Activated naive CD4-positive, alpha-beta T cell treated with Interleukin-2 at 50 U/mL for 16 hours (primary cell): ENCODE results near the gene RAD51B.
A peak's percentile ranks its signal among the peaks of the same experiment; 100 is the strongest.

ENCODE experiments used
- DNase-seq: peaks from one replicate; pipeline ENCODE4 v3.0.0-alpha.2; 2020

The RAD51B gene

GRCh38 chr14:67908052-67908754 lies 88.6 kb downstream of the RAD51B start:
- DNase-seq: no peak

DNA sequence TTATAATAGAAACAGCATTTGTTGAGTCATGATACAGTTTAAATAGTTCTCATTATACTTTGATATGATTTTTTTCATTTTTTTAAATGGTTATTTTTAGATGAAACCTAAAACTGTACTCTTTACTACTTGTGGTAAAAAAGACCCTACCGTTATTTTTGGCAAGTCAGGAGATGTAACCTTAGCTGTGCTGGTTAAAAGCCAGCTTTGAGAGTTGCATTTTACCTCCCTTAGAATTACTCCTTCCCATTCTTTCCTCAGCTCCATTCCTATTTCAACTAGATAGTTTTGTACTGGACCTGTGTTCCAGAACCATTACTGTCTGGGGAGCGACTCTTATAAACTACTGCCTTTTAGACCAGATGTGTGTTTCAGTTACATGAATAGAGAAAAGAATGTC lies 92.0 kb downstream of the RAD51B start:
- DNase-seq: no peak

GRCh38 chr14:67916430-67916829 lies 96.9 kb downstream of the RAD51B start:
- no peak for DNase-seq

DNA sequence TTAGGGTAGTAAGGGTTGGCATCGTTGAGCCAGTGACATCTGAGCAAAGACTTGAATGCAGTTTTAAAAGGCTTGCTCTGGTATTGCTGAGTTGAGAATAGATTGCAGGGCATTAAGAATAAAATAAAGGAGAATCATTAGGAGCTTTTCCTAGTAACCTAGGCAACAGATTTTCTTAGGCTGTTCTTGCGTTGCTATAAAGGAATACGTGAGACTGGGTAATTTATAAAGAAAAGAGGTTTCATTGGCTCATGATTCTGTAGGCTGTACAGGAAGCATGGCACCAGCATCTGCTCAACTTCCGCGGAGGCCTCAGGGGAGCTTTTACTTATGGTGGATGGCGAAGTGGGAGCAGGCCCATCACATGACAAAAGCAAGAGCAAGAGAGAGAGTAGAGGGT lies 97.4 kb downstream of the RAD51B start:
- no peak for DNase-seq

DNA sequence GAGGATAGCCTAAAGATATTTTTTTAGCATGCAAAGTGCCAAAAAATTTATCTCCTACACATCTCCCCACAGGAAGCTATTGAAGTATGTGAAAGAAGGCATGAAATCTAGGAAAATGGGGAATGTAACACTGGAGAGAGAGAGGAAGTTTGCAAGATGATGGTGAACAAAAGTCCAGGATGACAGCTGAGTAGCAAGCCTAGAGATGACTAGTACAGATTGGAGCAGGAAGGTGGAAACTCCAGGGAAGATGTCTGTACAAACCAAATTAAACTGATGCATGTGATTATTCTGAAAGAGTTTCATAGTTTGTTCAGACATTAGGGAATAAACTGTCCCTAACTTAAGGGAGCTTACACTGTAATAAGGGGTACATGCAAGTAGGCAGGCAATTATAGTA lies 99.3 kb downstream of the RAD51B start:
- DNase-seq: no peak

- no peak for DNase-seq
Measured at GRCh38 chr14:67919259-67920032, 99.9 kb downstream of the RAD51B start.

- DNase-seq: no peak
Measured at GRCh38 chr14:67926821-67927220, 107.2 kb downstream of the RAD51B start.

GRCh38 chr14:67927244-67927643 lies 107.7 kb downstream of the RAD51B start:
- no peak for DNase-seq

GRCh38 chr14:67928375-67928774 lies 108.8 kb downstream of the RAD51B start:
- DNase-seq: no peak

DNA sequence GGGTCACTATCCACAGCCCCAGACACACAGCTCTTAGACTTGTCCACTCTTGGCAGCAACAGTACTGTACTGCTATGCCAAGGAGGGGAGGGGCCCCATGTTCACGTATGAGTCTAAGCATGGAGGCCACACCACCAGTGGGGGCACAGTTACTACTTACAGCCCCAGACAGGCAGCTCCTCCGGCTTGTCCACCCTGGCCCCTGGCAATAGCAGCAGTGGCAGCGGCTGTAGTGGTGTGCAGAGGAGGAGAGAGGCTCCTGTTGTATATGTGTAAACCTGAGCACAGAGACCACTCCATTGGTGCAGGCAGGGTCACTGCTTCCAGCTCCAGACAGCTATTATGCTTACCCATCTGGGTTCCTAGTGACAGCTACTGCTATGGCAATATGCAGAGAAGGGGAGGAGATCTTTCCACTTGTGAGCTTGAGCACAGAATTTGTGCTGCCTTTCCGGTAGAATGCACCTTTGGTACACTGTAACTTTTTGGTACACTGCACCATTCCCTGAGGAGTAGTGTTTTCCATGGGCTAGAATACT lies 113.2 kb downstream of the RAD51B start:
- no peak for DNase-seq

DNA sequence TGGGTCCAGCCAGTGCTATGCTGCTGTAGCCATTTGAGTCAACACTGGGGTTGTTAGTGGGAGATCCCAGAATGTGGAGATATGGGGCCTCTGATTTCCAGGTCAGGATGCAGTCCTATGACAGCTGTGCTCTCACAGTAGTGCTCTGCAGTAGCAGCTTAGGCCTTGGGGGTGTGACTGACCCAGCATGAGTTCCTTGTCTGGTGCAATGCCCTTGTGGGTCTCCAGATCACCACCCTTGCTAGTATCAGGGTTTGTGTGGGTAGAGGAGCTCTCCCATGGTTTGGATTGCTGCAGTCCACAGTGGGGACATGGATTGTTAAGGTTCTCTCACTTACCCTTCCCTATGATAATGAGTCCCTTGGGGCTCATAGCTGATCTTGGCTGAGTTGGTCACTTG lies 113.7 kb downstream of the RAD51B start:
- DNase-seq: no peak

- DNase-seq: no peak
Measured at GRCh38 chr14:67934087-67934486, 114.5 kb downstream of the RAD51B start.

GRCh38 chr14:67934862-67935261 lies 115.3 kb downstream of the RAD51B start:
- DNase-seq: no peak

GRCh38 chr14:67935371-67935770 lies 115.8 kb downstream of the RAD51B start:
- no peak for DNase-seq

- DNase-seq: no peak
Measured at GRCh38 chr14:67938071-67938470, 118.5 kb downstream of the RAD51B start.

GRCh38 chr14:67940486-67941455 lies 121.2 kb downstream of the RAD51B start:
- no peak for DNase-seq

DNA sequence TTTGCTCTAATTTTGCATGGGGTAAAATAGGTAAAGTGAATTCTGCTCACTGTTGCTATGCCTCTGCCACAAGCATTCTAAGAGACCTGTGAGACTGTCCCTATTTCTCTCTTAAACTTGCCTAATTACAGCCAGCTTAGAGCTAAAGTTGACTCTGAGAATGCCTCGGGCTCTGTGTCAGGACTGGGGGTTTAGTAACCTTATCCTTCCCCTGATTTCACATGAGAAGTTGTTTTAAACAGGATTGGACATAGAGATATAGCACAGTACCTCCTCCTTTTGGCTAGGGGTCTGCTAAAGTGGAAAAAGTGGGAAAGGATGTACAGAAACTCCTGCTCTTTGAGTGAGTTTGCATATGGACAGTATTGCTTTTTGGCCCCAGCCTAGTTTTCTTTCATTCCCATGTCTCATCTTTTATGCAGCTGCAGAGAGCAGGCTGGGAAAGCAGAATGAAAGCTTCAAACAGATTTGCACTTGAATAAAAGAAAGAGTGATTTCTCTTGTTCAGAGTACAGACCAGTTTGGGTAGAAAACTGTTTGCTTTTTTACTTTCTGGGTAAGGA lies 122.0 kb downstream of the RAD51B start:
- no peak for DNase-seq

DNA sequence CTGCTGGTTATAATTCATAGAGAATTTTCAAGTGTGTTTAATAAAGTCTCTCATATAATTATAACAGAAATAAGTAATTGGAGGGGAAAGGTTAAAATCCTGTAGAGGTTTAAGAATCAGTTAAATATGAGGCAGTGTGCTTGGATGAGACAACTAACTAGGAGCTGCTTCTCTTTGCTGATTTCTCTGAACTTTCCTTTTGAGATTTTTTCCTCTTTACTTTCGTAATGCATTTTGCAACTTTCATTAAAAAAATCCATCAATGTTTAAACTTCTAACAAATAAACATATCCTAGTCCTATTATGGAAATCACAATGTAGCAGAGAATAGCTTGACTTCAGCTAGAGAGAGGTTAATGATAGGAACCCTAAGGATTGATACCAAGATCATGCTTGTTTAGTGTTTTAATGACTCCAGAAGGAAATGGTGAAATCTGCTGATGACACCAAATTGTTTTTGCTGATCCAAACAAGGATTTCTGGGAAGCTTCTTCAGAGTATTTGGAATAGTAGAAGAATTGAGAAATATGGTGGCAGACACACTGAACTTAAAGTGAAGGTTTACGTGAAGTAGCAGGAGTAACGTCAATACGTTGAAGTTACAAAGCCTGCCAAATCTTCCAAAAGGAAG lies 122.6 kb downstream of the RAD51B start:
- DNase-seq: no peak

GRCh38 chr14:67943947-67944346 lies 124.4 kb downstream of the RAD51B start:
- peak; percentile 36 for DNase-seq

DNA sequence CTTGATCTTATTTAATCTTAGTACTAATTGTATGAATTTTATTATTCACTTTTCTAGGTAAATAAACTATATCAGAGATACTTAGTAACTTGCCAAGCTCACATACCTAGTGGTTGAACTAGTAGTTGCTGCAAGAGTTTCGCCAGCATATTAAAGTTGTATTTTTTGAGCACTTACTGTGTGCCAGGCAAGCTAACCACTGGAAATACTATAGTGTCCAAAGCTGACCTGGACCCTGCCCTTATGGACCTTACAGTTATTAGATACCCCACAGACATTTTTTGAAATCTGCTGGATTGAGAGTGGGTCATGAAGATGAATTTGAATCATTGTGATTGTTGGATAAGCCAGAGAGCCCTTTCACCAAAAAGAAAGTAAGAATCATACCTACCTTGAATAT lies 125.0 kb downstream of the RAD51B start:
- DNase-seq: no peak

GRCh38 chr14:67949771-67950170 lies 130.2 kb downstream of the RAD51B start:
- DNase-seq: no peak

- DNase-seq: no peak
Measured at GRCh38 chr14:67950386-67950785, 130.8 kb downstream of the RAD51B start.
